Stimulated activated CD8-positive, alpha-beta memory T cell treated with anti-CD3 and anti-CD28 coated beads, Interleukin-2, amount 100 ng/mL, for 48 hours (primary cell): ENCODE data around the gene UNK.
"Not testable (repeated sequence)": the region's sequence is repeated elsewhere in the genome, so short reads cannot be mapped to it uniquely, and the experiment has no call there.

Experiments
- DNase-seq, 2 donors: peaks; one replicate each; pipeline ENCODE4 v3.0.0-alpha.2; 2020; ENCODE audit warnings: low read depth in 2 of 2

The UNK gene

GRCh38 chr17:75799402-75799801 lies 14.8 kb downstream of the UNK start:
- DNase-seq, result no peak

DNA sequence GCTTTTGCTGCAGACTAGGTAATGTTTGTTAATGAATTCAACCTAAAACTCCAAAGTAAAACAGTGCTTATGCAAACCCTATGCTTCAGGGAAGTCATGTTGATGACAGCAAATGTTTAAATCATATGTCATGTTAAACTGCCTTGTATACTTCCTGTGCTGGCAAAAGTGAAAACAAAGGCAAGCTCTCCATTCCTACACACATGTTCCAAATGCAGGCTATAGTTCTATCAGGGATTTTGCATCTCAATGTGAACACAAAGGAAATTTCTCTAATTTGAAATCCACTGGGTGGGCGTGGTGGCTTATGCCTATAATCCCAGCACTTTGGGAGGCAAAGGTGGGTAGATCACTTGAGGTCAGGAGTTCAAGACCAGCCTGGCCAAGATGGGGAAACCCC lies 19.3 kb downstream of the UNK start:
- no peak for DNase-seq

- DNase-seq, result no peak
Measured at GRCh38 chr17:75806822-75807500, 22.4 kb downstream of the UNK start.

- no peak for DNase-seq
Measured at GRCh38 chr17:75807861-75808260, 23.3 kb downstream of the UNK start.

DNA sequence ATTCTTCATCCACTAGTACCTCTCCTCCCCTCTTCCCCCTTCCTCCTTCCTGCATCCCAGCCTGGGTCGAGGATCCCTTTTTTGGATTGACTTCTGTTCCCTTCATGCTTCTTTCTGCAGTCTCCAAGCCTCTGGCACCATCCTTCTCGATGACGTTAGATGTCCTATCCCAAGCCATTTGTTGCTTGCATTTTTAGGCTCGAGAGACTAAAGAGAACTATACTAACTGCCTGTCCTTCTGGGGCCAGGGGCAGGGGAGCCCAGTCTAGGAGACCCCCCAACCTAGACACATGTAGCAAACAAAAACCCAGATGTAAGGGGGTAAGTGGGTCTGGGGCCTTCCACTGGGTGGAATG lies 23.9 kb downstream of the UNK start:
- DNase-seq, result no peak

DNA sequence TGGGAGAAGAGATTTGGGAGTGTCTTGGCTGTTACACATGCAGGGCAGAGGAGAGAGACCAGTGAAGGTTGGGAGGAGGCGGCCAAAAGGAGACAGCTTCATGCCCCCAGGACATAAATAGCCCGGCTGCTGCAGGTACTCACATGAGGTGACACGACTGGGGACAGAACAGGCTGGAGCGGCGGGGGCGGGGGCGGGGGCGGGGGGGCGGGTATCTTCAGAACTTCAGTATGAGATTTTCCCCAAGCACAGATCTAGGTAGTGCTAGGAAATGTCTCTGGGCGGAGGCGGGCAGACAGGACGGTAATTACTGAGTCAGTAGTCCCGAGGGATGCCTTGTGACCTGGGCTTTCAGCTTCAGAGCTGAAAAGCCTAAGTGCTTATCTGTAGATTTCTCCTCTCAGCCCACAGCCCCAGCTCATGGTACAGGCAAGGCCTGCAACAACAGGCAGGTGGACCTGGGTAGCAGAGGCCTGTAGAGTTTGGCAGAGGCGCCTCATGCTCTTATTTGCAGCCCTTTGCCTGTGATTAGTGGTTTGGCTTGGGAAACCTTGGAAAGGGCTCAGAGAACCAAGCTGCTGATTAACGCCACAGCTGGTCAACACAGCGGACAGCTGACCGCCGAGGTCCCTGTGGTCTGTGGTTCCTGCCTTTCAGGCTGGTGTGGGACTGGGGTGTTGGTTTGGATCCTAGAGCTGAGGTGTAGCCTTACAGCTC lies 24.5 kb downstream of the UNK start:
- no peak for DNase-seq

DNA sequence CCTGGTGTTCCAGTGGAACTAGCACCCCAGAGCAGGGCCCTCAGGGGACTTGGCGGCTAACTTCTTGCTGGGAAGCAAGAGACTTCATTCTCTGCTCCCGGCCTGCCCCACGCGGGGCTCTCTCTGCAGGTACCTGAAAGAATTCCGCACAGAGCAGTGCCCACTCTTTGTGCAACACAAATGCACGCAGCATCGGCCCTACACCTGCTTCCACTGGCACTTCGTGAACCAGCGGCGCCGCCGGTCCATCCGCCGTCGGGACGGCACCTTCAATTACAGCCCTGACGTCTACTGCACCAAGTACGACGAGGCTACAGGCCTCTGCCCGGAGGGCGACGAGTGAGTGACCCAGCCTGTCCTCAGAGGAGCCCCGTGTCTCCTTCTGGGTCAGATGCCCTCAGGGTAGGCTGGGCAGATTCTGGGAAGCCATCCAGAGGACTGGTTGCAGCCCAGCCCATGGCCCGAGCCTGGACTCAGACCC lies 25.1 kb downstream of the UNK start:
- DNase-seq, result no peak

DNA sequence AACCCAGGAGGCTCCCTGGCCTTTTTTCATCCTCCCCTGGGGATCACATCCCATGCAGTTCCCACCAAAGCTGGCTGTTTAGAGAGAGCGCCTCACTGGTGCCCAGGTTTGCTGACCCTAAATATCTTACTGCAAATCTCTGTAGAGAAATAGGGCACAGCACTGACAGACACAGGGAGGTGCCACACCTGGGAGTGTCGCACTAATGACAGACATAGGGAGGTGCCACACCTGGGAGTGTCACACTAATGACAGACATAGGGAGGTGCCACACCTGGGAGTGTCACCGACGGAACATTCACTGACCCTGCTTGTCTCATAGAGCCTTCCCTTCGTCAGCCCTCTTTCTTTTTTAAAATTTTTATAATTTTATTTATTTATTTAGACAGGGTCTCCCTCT lies 25.6 kb downstream of the UNK start:
- DNase-seq, result no peak

DNA sequence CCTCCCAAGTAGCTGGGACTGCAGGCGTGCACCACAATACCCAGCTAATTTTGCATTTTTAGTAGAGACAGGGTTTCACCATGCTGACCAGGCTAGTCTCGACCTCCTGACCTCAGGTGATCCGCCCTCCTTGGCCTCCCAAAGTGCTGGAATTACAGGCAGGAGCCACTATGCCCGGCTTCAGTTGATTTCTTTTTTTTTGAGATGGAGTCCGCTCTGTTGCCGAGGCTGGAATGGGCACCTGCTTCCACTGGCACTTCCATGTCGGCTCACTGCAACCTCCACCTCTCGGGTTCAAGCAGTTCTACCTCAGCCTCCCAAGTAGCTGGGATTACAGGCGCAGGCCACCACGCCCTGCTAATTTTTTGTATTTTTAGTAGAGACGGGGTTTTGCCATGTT lies 26.1 kb downstream of the UNK start:
- DNase-seq, result not testable (repeated sequence)

DNA sequence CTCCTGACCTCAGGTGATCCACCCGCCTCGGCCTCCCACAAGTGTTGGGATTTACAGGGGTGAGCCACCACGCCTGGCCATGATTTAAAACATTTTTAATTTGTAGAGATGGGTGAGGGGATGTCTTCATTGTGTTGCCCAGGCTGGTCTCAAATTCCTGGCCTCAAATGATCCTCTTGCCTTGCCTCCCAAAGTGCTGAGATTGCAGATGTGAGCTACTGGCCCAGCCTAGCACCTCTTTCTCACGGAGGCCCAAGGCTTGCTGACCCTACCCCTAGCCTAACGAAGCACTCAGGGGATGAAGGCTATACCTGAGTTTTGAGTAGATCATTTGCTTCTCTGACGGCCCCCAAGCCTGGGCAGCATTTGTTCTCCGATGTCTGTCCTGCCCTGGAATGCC lies 26.6 kb downstream of the UNK start:
- no peak for DNase-seq

- DNase-seq, result no peak
Measured at GRCh38 chr17:75812096-75813013, 27.7 kb downstream of the UNK start.

- DNase-seq, result no peak
Measured at GRCh38 chr17:75813081-75814020, 28.7 kb downstream of the UNK start.

DNA sequence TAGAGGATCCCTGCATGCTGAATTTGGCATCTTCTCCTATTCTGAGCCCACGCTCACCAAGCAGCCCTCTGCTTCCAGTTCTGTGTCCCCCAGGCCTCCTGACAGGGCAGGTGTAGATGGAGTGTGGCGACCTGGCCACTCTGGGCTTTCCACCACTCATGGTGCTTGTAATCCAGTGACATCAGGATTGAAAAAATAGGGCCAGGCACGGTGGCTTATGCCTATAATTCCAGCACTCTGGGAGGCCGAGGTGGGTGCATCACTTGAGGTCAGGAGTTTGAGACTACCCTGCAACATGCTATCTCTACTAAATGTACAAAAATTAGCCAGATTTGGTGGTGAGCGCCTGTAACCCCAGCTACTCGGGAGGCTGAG lies 29.4 kb downstream of the UNK start:
- DNase-seq, result no peak

- DNase-seq, result no peak
Measured at GRCh38 chr17:75814900-75815373, 30.3 kb downstream of the UNK start.

GRCh38 chr17:75815399-75815798 lies 30.8 kb downstream of the UNK start:
- DNase-seq, result no peak

DNA sequence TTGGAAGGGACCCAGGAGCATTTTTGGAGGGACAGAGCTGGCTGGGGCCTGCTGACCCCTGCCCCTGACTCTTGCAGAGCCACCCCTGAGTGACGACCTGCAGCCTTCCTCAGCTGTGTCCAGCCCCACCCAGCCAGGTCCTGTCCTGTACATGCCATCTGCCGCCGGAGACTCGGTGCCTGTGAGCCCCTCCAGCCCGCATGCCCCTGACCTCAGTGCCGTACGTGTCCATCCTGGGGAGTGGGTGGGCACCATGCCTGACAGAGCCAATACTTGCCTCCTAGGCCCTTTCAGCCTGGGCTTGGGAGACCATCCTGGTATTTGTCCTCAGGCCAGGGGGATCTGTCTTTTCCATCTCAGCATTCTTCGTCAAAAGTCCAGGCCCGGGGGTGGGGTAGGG lies 32.1 kb downstream of the UNK start:
- DNase-seq, result no peak

DNA sequence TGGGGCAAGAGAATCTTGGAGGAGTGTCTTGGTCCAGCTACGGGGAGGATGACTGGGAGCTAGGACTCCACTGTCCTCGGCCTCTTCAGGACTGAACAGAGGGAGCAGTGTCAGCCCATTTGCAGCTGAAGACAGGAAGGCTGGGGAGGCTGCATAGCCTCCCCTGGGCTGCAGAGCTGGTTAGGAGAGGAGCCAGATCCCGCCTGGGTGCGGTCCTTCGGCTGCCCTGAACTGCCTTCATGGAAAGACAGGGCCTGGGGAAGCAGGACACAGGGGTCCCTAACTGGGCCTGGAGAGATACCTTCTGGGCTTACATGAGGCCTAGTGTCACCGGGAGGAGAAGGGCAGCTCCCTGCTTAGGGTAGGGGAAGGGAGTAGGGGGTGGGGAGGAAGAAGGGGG lies 33.0 kb downstream of the UNK start:
- no peak for DNase-seq

DNA sequence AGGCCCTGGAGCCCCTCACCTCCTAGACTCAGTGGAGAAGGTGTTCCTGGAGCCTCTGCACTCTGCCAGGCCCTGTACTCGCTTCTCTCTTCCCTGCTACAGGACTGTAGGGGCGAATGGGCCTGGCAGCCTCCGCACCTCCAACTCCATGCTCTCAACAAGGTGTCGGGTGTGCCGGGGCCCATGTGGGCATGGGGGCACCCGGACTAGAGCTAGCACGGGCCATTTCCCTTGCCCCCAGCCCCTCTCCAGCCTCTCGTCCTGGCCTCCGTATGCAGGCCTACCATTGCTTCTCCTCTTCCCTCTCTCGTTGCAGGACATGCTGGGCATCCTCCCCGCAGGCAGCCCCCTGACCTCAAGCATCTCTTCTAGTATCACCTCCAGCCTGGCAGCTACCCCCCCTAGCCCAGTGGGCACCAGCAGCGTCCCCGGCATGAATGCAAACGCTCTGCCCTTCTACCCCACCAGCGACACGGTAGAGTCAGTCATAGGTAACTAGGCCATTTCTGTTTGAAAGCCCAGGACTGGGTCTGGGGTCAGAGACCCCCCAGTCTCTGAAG lies 33.8 kb downstream of the UNK start:
- no peak for DNase-seq

DNA sequence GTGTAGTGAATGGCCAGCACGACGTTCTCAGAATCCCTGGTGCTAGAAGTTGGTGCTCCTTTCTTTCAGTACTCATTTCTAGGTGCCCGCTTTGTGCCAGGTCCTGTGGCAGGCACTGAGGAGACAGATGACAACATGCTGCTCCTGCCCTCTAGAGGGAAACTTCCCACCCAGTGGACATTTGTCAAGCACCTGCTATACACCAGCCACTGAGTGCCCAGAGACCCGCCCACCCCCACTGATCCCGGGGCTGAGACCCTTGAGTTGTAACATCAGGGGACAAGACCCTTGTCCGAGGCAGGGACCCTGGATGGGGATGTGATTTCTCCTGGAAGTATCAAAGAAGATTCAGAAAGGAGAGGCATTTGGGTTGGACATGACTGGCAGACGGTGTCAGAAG lies 34.5 kb downstream of the UNK start:
- no peak for DNase-seq

DNA sequence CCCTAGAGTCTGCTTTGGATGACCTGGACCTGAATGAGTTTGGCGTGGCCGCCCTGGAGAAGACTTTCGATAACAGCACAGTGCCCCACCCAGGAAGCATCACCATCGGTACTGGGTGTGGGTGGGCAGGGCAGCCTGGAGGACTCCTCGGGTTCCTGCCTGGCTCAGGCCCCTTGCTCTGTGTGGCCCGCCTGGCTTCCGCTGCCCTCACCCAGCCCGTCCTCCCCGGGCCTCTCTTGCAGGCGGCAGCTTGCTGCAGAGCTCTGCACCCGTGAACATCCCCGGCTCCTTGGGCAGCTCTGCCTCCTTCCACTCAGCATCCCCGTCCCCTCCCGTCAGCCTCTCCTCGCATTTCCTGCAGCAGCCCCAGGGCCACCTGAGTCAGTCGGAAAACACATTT lies 35.1 kb downstream of the UNK start:
- no peak for DNase-seq
